Liver (tissue), 9 donors: Measurements from ENCODE around the gene DLX6. TPM values are rescaled to one million over a fixed set of nuclear protein-coding genes. Genes with fewer than 3 reads are reported as not detected.

Experiments
- DNase-seq: peaks from one replicate; pipeline ENCODE4 v3.0.0-alpha.2; 2017; ENCODE audit warnings: low spot score
- H3K27ac ChIP-seq, 2 donors: one replicate each; pipeline ENCODE4 v1.7.0; 2013; ENCODE audit warnings: inconsistent platforms in 2 of 2, low read length in 2 of 2, control low read depth in 1 of 2, low read depth in 1 of 2, mild to moderate bottlenecking in 1 of 2
- H3K27me3 ChIP-seq, 4 donors: one replicate each; pipeline versions ENCODE4 v1.6.1 to v1.7.0; 2013; ENCODE audit warnings: low read length in 3 of 4, inconsistent platforms in 1 of 4, mild to moderate bottlenecking in 1 of 4, moderate library complexity in 1 of 4; ENCODE audit not compliant: control insufficient read depth in 4 of 4, insufficient read depth in 4 of 4
- H3K36me3 ChIP-seq, 4 donors: one replicate each; pipeline versions ENCODE4 v1.6.1 to v1.7.0; 2013; ENCODE audit warnings: low read length in 3 of 4, mild to moderate bottlenecking in 3 of 4, low read depth in 1 of 4, moderate library complexity in 1 of 4; ENCODE audit not compliant: control insufficient read depth in 4 of 4, insufficient read depth in 3 of 4
- H3K4me1 ChIP-seq, 4 donors: one replicate each; pipeline versions ENCODE4 v1.6.1 to v1.7.0; 2013; ENCODE audit warnings: low read length in 3 of 4, mild to moderate bottlenecking in 3 of 4, moderate library complexity in 1 of 4; ENCODE audit not compliant: control insufficient read depth in 4 of 4, insufficient read depth in 4 of 4
- H3K4me3 ChIP-seq, 3 donors: one replicate each; pipeline versions ENCODE4 v1.6.1 to v1.7.0; 2013; ENCODE audit warnings: low read length in 3 of 3, control low read depth in 1 of 3, low read depth in 1 of 3, mild to moderate bottlenecking in 1 of 3
- H3K9ac ChIP-seq, 2 donors: one replicate each; pipeline ENCODE4 v1.7.0; 2013; ENCODE audit warnings: low read length in 2 of 2, mild to moderate bottlenecking in 2 of 2, moderate library complexity in 2 of 2, control low read depth in 1 of 2, low read depth in 1 of 2
- H3K9me3 ChIP-seq, 4 donors: one replicate each; pipeline versions ENCODE4 v1.6.1 to v1.7.0; 2013; ENCODE audit warnings: low read length in 3 of 4; ENCODE audit not compliant: control insufficient read depth in 4 of 4
- EGR1 ChIP-seq, 2 donors: IDR thresholded peaks; 2 replicates each; pipeline ENCODE4 v1.6.1; 2016 to 2018; ENCODE audit warnings: antibody characterized with exemption in 2 of 2, low read depth in 2 of 2
- FOXA1 ChIP-seq: IDR thresholded peaks from 2 replicates; pipeline ENCODE4 v1.6.1; 2016; ENCODE audit warnings: antibody characterized with exemption
- FOXA2 ChIP-seq: IDR thresholded peaks from 2 replicates; pipeline ENCODE4 v1.6.1; 2016; ENCODE audit warnings: antibody characterized with exemption
- GABPA ChIP-seq, 2 donors: IDR thresholded peaks in 1 of 2; conservative IDR thresholded peaks in 1 of 2; 2 replicates each; pipeline ENCODE4 v1.6.1; 2016; ENCODE audit warnings: antibody characterized with exemption in 2 of 2, mild to moderate bottlenecking in 1 of 2, moderate library complexity in 1 of 2
- HNF4A ChIP-seq, 2 donors: conservative IDR thresholded peaks; 2 replicates each; pipeline ENCODE4 v1.6.1; 2016; ENCODE audit warnings: antibody characterized with exemption in 2 of 2, mild to moderate bottlenecking in 2 of 2
- HNF4G ChIP-seq: IDR thresholded peaks from 2 replicates; pipeline ENCODE4 v1.6.1; 2016; ENCODE audit warnings: antibody characterized with exemption
- NR2F2 ChIP-seq: IDR thresholded peaks from 2 replicates; pipeline ENCODE4 v1.6.1; 2016; ENCODE audit warnings: antibody characterized with exemption
- RAD21 ChIP-seq, 2 donors: IDR thresholded peaks; 2 replicates each; pipeline ENCODE4 v1.6.1; 2016; ENCODE audit warnings: antibody characterized with exemption in 2 of 2, mild to moderate bottlenecking in 2 of 2
- RXRA ChIP-seq, 2 donors: IDR thresholded peaks; 2 replicates each; pipeline ENCODE4 v1.6.1; 2017 to 2018; ENCODE audit warnings: antibody characterized with exemption in 2 of 2, mild to moderate bottlenecking in 1 of 2
- TAF1 ChIP-seq: conservative IDR thresholded peaks from 2 replicates; pipeline ENCODE4 v1.6.1; 2016; ENCODE audit warnings: antibody characterized with exemption, mild to moderate bottlenecking
- YY1 ChIP-seq: IDR thresholded peaks from 2 replicates; pipeline ENCODE4 v1.6.1; 2016; ENCODE audit warnings: antibody characterized with exemption, mild to moderate bottlenecking
- whole genome bisulfite sequencing: extraction: QIAGEN DNeasy Blood & Tissue Kit; methylation state at CpG from one replicate; pipeline ENCODE4 v1.1.7; 2013; 5-methylcytosine and 5-hydroxymethylcytosine counted together
- polyA plus RNA-seq, 2 donors: library from polyadenylated mRNA; stranded (reverse) in 1 of 2; unstranded in 1 of 2; fragments of 200-250 nt in 1 of 2; fragments of >200 nt in 1 of 2; fragmentation: Nextera tagmentation in 1 of 2; extraction: Ambion mirVana in 1 of 2; gene quantifications; one replicate each; pipeline versions ENCODE4 v1.2.1 to v1.2.3, GENCODE V29; 2013 to 2015
- total RNA-seq, 2 donors: library from RNA; depleted of rRNA; stranded (reverse); fragments of >200 nt; gene quantifications; one replicate each; pipeline ENCODE4 v1.2.3, GENCODE V29; 2014
- TF ChIP-seq, protein P1 (sequence below): IDR thresholded peaks from 2 replicates; pipeline ENCODE4 v1.6.1; 2016; ENCODE audit warnings: antibody characterized with exemption
- TF ChIP-seq, protein P2 (sequence below): IDR thresholded peaks from 2 replicates; pipeline ENCODE4 v1.6.1; 2016; ENCODE audit warnings: antibody characterized with exemption
- TF ChIP-seq, protein P3 (sequence below): IDR thresholded peaks from 2 replicates; pipeline ENCODE4 v1.6.1; 2016; ENCODE audit warnings: antibody characterized with exemption
- TF ChIP-seq, protein P4 (sequence below): fragments of 150-350 bp; IDR thresholded peaks from 2 replicates; pipeline ENCODE4 v1.5.1; 2017; ENCODE audit warnings: improper control_type of control experiment, low read depth, low read length; ENCODE audit not compliant: missing input control
- donor health status: healthy.
- donor health status: healthy.
- donor health status: healthy.
- donor health status: healthy.
- donor health status: healthy.

Gene DLX6
- total and polyA plus RNA-seq, 4 donors = not detected

DNA sequence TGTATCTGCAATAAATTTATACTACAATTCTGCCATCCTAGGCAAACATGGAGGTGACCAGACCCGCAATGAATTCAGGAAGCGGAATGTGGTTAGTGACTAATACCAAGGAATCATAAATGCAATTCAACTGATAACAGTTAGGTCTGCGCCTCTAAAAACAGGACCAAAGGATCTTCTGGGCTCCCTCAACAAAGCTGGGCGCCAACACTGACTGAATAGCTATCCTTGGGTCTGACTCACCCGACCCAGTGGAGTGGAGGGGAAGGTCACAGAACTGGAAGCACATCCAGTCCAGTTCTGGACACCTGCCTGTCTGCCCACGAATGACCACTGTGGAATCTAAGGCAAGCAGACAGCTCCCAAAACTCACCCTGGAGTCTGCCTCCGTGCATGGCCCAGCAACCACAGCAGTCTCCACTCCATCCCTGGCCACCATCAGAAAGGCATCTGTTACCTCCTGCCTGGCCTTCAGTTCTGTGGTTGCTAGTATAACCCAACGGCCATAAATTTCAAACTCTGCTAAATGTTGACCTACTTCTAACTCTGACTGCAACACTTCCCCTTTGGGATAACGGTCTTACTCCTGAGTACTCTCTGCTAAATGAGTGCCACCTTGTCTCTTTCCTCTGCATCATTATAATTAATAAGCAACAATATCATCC is 43.0 kb upstream of the DLX6 start:
- no peak for DNase-seq
- H3K27ac ChIP-seq = no peak overlapping the region
- peaks cover 0 to 3% (median 0%) of the 10 kb centered on the region in 4 donors for H3K9me3 ChIP-seq
- TF ChIP-seq TAF1 (no peak), RXRA (IDR thresholded peaks at IDR 0.05) (no peak), HNF4G (no peak), FOXA1 (no peak), YY1 (no peak), NR2F2 (no peak), EGR1 (IDR thresholded peaks at IDR 0.05; ENCODE audit: low read depth in 2 of 2) (no peak), FOXA2 (no peak), HNF4A (conservative IDR thresholded peaks at IDR 0.05) (no peak)
- TF ChIP-seq, protein P1, sequence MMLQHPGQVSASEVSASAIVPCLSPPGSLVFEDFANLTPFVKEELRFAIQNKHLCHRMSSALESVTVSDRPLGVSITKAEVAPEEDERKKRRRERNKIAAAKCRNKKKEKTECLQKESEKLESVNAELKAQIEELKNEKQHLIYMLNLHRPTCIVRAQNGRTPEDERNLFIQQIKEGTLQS = no peak
- TF ChIP-seq, protein P2, sequence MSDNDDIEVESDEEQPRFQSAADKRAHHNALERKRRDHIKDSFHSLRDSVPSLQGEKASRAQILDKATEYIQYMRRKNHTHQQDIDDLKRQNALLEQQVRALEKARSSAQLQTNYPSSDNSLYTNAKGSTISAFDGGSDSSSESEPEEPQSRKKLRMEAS = no peak
- 78% methylated on average over 9 of the region's 9 CpGs for WGBS
- no peaks in the 10 kb centered on the region for H3K4me1 ChIP-seq
- H3K9ac ChIP-seq = no peak overlapping the region
- no peaks in the 10 kb centered on the region for H3K27me3 ChIP-seq
- H3K36me3 ChIP-seq = no peaks in the 10 kb centered on the region
- H3K4me3 ChIP-seq = no peak overlapping the region

DNA sequence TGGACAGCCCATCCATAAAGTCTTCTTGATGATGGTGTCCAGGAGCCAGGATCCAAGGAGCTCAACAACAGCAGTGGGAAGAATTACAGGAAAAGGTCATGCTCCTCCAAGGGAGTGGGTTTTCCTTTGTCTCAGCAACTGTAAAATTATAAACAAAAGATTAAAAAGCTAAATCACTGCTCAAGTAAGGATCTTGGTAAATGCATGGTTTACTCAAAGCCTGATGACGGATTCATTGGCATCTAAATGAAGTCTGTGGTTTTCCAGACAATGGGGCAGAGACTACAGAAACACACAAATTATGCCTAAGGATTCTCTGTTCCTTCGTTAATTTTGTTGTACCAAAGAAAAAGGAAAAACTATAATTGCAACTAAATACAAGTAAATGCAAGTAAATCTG is 36.4 kb upstream of the DLX6 start:
- Histone ChIP-seq H3K27ac (no peak overlapping the region), H3K27me3 (no peaks in the 10 kb centered on the region), H3K4me3 (no peak overlapping the region), H3K9me3 (no peaks in the 10 kb centered on the region), H3K36me3 (no peaks in the 10 kb centered on the region), H3K9ac (no peak overlapping the region), H3K4me1 (no peaks in the 10 kb centered on the region)
- 81% methylated on average over 2 of the region's 2 CpGs for WGBS
- DNase-seq = no peak
- no peak for TF ChIP-seq YY1
- no peak for TF ChIP-seq FOXA2
- no peak for TF ChIP-seq TAF1
- no peak for TF ChIP-seq RAD21 (IDR thresholded peaks at IDR 0.05)
- TF ChIP-seq, protein P3, sequence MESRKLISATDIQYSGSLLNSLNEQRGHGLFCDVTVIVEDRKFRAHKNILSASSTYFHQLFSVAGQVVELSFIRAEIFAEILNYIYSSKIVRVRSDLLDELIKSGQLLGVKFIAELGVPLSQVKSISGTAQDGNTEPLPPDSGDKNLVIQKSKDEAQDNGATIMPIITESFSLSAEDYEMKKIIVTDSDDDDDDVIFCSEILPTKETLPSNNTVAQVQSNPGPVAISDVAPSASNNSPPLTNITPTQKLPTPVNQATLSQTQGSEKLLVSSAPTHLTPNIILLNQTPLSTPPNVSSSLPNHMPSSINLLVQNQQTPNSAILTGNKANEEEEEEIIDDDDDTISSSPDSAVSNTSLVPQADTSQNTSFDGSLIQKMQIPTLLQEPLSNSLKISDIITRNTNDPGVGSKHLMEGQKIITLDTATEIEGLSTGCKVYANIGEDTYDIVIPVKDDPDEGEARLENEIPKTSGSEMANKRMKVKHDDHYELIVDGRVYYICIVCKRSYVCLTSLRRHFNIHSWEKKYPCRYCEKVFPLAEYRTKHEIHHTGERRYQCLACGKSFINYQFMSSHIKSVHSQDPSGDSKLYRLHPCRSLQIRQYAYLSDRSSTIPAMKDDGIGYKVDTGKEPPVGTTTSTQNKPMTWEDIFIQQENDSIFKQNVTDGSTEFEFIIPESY = no peak

DNA sequence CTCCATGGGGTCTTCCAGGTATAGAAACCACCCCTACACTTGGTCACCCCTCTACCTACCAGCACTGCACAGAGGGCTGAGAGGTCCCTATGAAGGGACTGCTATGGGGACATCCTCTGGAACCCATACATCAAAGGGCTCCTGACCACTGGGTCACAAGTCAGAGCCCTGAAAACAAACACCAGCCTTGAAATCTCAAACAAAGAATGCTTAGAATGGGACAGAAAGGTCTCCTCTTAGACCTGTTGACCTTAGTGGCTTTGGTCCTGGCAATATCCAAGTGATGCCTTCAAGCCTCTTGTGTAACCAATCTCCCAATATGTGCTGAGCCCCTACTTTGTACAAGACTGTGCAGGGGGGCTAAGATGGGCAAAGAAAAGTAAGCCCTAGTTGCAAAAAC is 34.6 kb upstream of the DLX6 start:
- TF ChIP-seq FOXA1 (no peak), TAF1 (no peak), RAD21 (IDR thresholded peaks at IDR 0.05) (no peak), EGR1 (IDR thresholded peaks at IDR 0.05; ENCODE audit: low read depth in 2 of 2) (no peak), RXRA (IDR thresholded peaks at IDR 0.05) (no peak), GABPA (IDR thresholded peaks at IDR 0.05 in 1 of 2, conservative IDR thresholded peaks at IDR 0.05 in 1 of 2) (no peak), HNF4A (conservative IDR thresholded peaks at IDR 0.05) (no peak)
- TF ChIP-seq, protein P2 = no peak
- TF ChIP-seq, protein P1 = no peak
- TF ChIP-seq, protein P4, sequence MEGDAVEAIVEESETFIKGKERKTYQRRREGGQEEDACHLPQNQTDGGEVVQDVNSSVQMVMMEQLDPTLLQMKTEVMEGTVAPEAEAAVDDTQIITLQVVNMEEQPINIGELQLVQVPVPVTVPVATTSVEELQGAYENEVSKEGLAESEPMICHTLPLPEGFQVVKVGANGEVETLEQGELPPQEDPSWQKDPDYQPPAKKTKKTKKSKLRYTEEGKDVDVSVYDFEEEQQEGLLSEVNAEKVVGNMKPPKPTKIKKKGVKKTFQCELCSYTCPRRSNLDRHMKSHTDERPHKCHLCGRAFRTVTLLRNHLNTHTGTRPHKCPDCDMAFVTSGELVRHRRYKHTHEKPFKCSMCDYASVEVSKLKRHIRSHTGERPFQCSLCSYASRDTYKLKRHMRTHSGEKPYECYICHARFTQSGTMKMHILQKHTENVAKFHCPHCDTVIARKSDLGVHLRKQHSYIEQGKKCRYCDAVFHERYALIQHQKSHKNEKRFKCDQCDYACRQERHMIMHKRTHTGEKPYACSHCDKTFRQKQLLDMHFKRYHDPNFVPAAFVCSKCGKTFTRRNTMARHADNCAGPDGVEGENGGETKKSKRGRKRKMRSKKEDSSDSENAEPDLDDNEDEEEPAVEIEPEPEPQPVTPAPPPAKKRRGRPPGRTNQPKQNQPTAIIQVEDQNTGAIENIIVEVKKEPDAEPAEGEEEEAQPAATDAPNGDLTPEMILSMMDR = no peak
- H3K9ac ChIP-seq = no peak overlapping the region
- no peak overlapping the region for H3K27ac ChIP-seq
- no peak overlapping the region for H3K4me3 ChIP-seq
- no peaks in the 10 kb centered on the region for H3K4me1 ChIP-seq
- no peaks in the 10 kb centered on the region for H3K36me3 ChIP-seq
- no peaks in the 10 kb centered on the region for H3K27me3 ChIP-seq
- no peak for DNase-seq
- H3K9me3 ChIP-seq = no peaks in the 10 kb centered on the region
